Measurements from ENCODE around the gene CSNK2A1. TPM values are rescaled to one million over a fixed set of nuclear protein-coding genes. Genes with fewer than 3 reads are reported as not detected.

Gene CSNK2A1
- total and polyA plus RNA-seq, 2 donors (not counting 1 experiment from before 2014, with no cell fraction given), result 28.3 to 125 TPM

DNA sequence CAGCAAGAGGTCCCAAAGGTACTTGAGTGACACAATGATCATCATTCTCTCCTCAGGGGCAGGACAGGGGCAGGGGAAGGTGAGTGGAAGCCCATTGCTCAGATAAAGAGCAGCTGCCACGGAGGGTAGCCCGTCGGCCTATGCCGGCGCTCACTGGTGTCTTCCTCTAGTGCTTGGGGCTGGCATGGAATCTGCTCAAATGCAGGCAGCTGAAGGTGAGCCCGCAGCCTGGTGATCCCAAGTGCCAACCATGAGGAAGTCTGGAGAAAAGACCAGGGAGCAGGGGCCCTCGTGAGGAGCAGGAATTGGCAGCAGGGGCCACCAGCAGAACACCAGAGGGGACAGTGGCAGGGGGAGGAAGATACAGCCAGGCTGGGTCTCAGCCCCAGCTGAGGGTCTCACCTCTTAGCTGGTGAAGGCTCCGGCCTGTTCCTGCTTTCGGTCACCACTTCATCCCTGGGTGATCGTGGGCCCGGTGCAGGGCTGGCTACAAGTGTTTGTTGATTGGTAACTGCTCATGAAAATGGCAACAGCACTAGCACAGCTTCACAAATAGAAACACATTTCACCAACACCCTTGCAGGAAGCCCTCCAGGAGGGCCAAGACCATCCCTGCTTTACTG is 110.8 kb downstream of the CSNK2A1 start:
- H2AFZ ChIP-seq (ENCODE audit: insufficient read depth, low read depth, low read length, poor library complexity, severe bottlenecking), result no peak overlapping the region
- CTCF ChIA-PET, result interaction anchor here (1.3 kb wide), 1 partner anchor 78 kb away, joined by 7 read pairs; no protein-coding TSS in a partner anchor
- intact Hi-C loops (cut with micrococcal nuclease), result no loop called here
- Mint-ChIP-seq H3K27ac (peak overlapping the region; percentile 96), H3K27me3 (no peaks in the 10 kb centered on the region), H3K4me1 (peaks cover 47% of the 10 kb centered on the region), H3K4me3 (peak overlapping the region; percentile 82), H3K9me3 (ENCODE audit: insufficient read depth) (no peaks in the 10 kb centered on the region)
- POLR2A ChIA-PET, result no interaction called here
- peaks cover 0 to 56% of the 10 kb centered on the region in 2 experiments for H3K36me3 ChIP-seq (replicated peaks in 1 of 2; ENCODE audit: control extremely low read depth in 1 of 2, control insufficient read depth in 1 of 2, extremely low read depth in 1 of 2, insufficient read depth in 2 of 2, low read length in 1 of 2)
- peaks cover 3% of the 10 kb centered on the region for H3K79me2 ChIP-seq (ENCODE audit: control insufficient read depth, insufficient read depth, low read length)
- no peak for DNase-seq
- no peak overlapping the region for H3K9ac ChIP-seq (ENCODE audit: low read length)
- H4K20me1 ChIP-seq (ENCODE audit: control insufficient read depth, insufficient read depth, low read length, poor library complexity, severe bottlenecking), result no peaks in the 10 kb centered on the region
- no peak overlapping the region for H3K4me3 ChIP-seq (ENCODE audit: control extremely low read depth in 1 of 5, extremely low read depth in 1 of 5, insufficient read depth in 1 of 5, low read depth in 2 of 5, low read length in 4 of 5)
- no peak overlapping the region for H3K4me2 ChIP-seq (replicated peaks; ENCODE audit: low read depth, low read length, poor library complexity, severe bottlenecking)
- H3K27ac ChIP-seq (ENCODE audit: low read length in 2 of 2), result peak overlapping the region; percentile 46 to 51
- H3K4me1 ChIP-seq (ENCODE audit: control insufficient read depth in 2 of 2, insufficient read depth in 2 of 2, low read length in 2 of 2), result peaks cover 15 to 31% of the 10 kb centered on the region in 2 donors
- 95% methylated on average over 9 of the region's 11 CpGs for WGBS (ENCODE audit: insufficient coverage)
- TF ChIP-seq, protein P1, sequence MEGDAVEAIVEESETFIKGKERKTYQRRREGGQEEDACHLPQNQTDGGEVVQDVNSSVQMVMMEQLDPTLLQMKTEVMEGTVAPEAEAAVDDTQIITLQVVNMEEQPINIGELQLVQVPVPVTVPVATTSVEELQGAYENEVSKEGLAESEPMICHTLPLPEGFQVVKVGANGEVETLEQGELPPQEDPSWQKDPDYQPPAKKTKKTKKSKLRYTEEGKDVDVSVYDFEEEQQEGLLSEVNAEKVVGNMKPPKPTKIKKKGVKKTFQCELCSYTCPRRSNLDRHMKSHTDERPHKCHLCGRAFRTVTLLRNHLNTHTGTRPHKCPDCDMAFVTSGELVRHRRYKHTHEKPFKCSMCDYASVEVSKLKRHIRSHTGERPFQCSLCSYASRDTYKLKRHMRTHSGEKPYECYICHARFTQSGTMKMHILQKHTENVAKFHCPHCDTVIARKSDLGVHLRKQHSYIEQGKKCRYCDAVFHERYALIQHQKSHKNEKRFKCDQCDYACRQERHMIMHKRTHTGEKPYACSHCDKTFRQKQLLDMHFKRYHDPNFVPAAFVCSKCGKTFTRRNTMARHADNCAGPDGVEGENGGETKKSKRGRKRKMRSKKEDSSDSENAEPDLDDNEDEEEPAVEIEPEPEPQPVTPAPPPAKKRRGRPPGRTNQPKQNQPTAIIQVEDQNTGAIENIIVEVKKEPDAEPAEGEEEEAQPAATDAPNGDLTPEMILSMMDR (IDR thresholded peaks at IDR 0.05), result no peak
- no peak for TF ChIP-seq EZH2 (IDR thresholded peaks at IDR 0.05; ENCODE audit: borderline replicate concordance, insufficient read depth, low read depth, low read length, poor library complexity, severe bottlenecking)
- no peaks in the 10 kb centered on the region for H3K9me3 ChIP-seq (ENCODE audit: control extremely low read depth in 1 of 3, control insufficient read depth in 2 of 3, insufficient read depth in 1 of 3, low read length in 2 of 3)
- no peaks in the 10 kb centered on the region for H3K27me3 ChIP-seq (replicated peaks in 1 of 4; ENCODE audit: control extremely low read depth in 1 of 4, control insufficient read depth in 3 of 4, insufficient read depth in 4 of 4, low read length in 3 of 4)
- ATAC-seq (ENCODE audit: low read depth), result no peak

DNA sequence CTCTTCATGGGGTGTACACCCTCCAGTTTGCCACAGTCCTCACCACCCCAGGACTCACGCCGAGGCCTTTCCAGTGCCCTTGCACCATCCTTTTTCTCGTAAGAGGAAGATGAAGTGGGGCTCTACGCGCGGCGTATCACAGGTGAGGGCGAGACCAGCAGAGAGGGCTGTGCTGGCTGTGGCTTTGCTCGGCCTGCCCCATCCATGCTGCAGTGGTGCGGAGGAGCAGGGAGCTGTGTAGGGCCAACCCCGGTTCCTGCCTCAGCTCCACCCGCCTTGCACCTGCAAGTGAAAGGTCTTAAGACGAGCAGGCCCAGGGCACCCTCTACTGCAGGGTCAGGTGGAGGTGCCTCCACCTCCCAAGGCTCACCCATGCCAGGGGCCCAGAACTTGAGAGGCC is 111.4 kb downstream of the CSNK2A1 start:
- H3K4me3 ChIP-seq (ENCODE audit: control extremely low read depth in 1 of 5, extremely low read depth in 1 of 5, insufficient read depth in 1 of 5, low read depth in 2 of 5, low read length in 4 of 5), result no peak overlapping the region
- H4K20me1 ChIP-seq (ENCODE audit: control insufficient read depth, insufficient read depth, low read length, poor library complexity, severe bottlenecking), result no peaks in the 10 kb centered on the region
- DNase-seq, result no peak
- H3K4me2 ChIP-seq (replicated peaks; ENCODE audit: low read depth, low read length, poor library complexity, severe bottlenecking), result no peak overlapping the region
- Mint-ChIP-seq H3K4me1 (peaks cover 41% of the 10 kb centered on the region), H3K27ac (peak overlapping the region; percentile 53), H3K27me3 (no peaks in the 10 kb centered on the region), H3K9me3 (ENCODE audit: insufficient read depth) (no peaks in the 10 kb centered on the region), H3K4me3 (no peak overlapping the region)
- H3K27ac ChIP-seq (ENCODE audit: low read length in 2 of 2), result no peak overlapping the region
- no peak for ATAC-seq (ENCODE audit: low read depth)
- H3K36me3 ChIP-seq (replicated peaks in 1 of 2; ENCODE audit: control extremely low read depth in 1 of 2, control insufficient read depth in 1 of 2, extremely low read depth in 1 of 2, insufficient read depth in 2 of 2, low read length in 1 of 2), result peaks cover 0 to 59% of the 10 kb centered on the region in 2 experiments
- H2AFZ ChIP-seq (ENCODE audit: insufficient read depth, low read depth, low read length, poor library complexity, severe bottlenecking), result no peak overlapping the region
- CTCF ChIA-PET, result interaction anchor here (0.7 kb wide), 1 partner anchor 60 kb away, joined by 3 read pairs; no protein-coding TSS in a partner anchor
- intact Hi-C loops (cut with micrococcal nuclease), result no loop called here
- TF ChIP-seq EZH2 (IDR thresholded peaks at IDR 0.05; ENCODE audit: borderline replicate concordance, insufficient read depth, low read depth, low read length, poor library complexity, severe bottlenecking), result no peak
- TF ChIP-seq, protein P1 (IDR thresholded peaks at IDR 0.05), result no peak
- H3K4me1 ChIP-seq (ENCODE audit: control insufficient read depth in 2 of 2, insufficient read depth in 2 of 2, low read length in 2 of 2), result peaks cover 10 to 25% of the 10 kb centered on the region in 2 donors
- POLR2A ChIA-PET, result no interaction called here
- H3K9ac ChIP-seq (ENCODE audit: low read length), result no peak overlapping the region
- no peaks in the 10 kb centered on the region for H3K27me3 ChIP-seq (replicated peaks in 1 of 4; ENCODE audit: control extremely low read depth in 1 of 4, control insufficient read depth in 3 of 4, insufficient read depth in 4 of 4, low read length in 3 of 4)
- 95% methylated on average over 11 of the region's 13 CpGs for WGBS (ENCODE audit: insufficient coverage)
- H3K9me3 ChIP-seq (ENCODE audit: control extremely low read depth in 1 of 3, control insufficient read depth in 2 of 3, insufficient read depth in 1 of 3, low read length in 2 of 3), result no peaks in the 10 kb centered on the region
- peaks cover 3% of the 10 kb centered on the region for H3K79me2 ChIP-seq (ENCODE audit: control insufficient read depth, insufficient read depth, low read length)
